Gastroesophageal sphincter (tissue), 3 donors: Measurements from ENCODE around the gene A2M.

Source experiments
- CTCF ChIP-seq, 4 experiments: fragments of 200-600 bp in 2 of 4; fragments of 450-650 bp in 2 of 4; sonication (generic) in 1 of 4; IDR thresholded peaks; one replicate each; pipeline ENCODE4 v1.5.1; 2017 to 2019; ENCODE audit warnings: antibody characterized with exemption in 4 of 4, mild to moderate bottlenecking in 2 of 4, moderate library complexity in 2 of 4
- EP300 ChIP-seq: sonication (generic); formaldehyde crosslinking; IDR thresholded peaks from one replicate; pipeline ENCODE4 v1.6.1; 2017; ENCODE audit warnings: antibody characterized with exemption, mild to moderate bottlenecking
- POLR2A ChIP-seq, 2 donors: fragments of 450-650 bp; IDR thresholded peaks; one replicate each; pipeline ENCODE4 v1.6.1; 2017; ENCODE audit warnings: antibody characterized with exemption in 2 of 2, mild to moderate bottlenecking in 2 of 2, moderate library complexity in 1 of 2
- POLR2AphosphoS5 ChIP-seq: sonication (generic); formaldehyde crosslinking; IDR thresholded peaks from one replicate; pipeline ENCODE4 v1.6.1; 2017; ENCODE audit warnings: antibody characterized with exemption

- TF ChIP-seq CTCF (IDR thresholded peaks at IDR 0.05) (no peak), POLR2A (IDR thresholded peaks at IDR 0.05) (no peak), POLR2AphosphoS5 (no peak), EP300 (no peak)
Measured at GRCh38 chr12:9114946-9115345, 773 bp downstream of the A2M start.
